Hypothalamus (tissue), 51 donors: ENCODE results near the gene TMEM252.

Experiments used
- DNase-seq, 51 donors: peaks; one replicate each; lab custom pipeline; 2025; lab: John Stamatoyannopoulos, UW

The TMEM252 gene

DNA sequence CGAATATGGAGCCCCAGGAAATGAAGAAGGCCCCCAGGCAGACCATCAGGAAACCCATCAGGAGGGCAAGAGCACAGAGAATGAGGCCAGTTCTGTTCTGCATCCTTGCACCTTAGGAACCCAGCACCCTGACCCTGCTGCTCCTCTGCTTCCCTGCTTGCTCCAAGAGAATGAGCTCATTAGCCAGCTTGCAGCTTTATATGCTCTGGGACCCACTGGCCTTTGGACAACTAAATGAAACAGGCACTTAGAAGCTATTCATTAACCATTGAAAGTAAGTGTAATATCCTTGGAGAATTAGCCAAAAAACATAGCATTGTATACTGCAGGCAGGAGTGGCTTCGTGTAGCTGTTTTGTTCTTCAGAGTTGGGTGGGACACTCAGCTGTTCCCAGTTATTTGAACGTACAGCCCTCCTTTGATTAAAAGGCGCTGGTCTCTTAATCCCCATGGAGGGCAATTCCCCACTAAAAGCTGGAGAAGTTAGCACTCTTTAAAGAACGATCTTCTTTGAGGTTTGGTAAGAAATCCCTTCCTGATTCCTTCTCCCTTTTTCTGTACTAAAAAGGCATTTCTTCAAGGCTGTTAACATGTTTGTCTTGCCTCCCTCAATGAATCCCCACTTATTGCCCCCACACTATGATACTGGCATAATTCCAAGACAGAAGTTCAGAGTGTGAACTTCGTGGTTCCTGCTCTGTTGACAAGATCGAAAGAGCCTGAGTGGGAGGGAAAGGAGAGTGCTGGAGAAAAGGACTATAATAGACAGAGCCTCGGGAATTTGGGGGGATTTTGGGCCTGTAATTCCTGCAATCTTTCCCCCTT, at the start of gene TMEM252:
TSS of gene TMEM252 (minus strand) at position 172 of the 824 bp plus-strand sequence. CDS start at position 103, 69 bp downstream.
- DNase-seq = no peak

- no peak for DNase-seq
Measured at GRCh38 chr9:68585034-68585761, 44.5 kb upstream of the TMEM252 start.

DNA sequence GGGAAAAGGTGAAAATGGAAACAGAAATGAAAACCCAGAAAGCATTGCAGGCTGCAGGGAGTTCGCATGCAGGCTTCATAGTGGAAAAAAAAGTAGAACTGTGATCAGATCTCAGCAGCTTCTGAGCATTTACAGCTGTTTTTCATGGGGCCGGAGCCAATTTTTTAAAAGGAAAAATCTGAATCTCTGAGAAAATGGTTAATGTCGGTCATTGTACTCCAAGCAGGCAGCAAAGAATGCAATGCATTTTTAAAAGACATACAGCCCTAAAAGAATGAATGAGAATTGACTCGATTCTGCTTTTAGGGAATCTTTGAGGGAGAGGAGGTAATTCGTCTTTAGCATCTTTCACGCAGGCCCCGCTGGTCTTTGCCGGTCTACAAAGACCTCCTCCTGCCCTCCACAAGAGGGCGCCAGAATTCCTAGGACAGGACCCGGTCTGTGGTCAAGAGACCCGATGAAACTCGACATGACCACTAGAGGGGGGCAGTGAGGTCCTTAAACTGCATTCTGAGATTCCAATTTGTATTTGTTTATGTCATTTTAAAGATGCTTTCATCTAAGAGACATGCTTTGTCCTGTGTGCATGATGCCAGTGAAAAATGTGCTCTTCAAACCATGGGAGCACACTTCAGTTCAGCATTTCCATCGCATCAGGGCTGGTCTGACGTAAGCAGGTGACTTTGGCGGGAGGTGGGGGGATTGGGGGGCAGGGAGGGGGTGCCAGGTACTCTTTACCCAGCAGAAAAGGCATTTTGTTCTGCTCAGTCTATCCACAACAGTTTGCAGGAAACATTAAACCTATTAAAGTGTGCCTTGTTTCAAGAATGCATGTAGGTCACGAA, 43.7 kb upstream of the TMEM252 start:
- peak in 49 of 51 donors; percentile 2 to 86 (median 54) for DNase-seq

DNA sequence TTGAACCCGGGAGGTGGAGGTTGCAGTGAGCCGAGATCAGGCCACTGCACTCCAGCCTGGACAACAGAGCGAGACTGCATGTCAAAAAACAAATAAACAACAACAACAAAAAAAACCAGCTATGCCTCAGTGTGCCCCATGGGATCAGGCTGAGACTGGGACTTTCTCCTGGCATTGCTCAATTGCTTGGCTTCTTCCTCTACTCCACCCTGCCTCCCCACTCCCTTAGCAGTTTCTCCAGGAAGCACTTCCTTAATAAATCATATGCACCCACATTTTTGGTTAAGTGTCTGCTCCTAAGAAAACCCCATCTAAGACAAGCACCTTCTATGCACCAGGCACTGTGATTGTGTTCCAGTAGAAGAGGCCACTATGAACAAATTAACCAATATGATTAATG, 41.0 kb upstream of the TMEM252 start:
- DNase-seq = no peak

DNA sequence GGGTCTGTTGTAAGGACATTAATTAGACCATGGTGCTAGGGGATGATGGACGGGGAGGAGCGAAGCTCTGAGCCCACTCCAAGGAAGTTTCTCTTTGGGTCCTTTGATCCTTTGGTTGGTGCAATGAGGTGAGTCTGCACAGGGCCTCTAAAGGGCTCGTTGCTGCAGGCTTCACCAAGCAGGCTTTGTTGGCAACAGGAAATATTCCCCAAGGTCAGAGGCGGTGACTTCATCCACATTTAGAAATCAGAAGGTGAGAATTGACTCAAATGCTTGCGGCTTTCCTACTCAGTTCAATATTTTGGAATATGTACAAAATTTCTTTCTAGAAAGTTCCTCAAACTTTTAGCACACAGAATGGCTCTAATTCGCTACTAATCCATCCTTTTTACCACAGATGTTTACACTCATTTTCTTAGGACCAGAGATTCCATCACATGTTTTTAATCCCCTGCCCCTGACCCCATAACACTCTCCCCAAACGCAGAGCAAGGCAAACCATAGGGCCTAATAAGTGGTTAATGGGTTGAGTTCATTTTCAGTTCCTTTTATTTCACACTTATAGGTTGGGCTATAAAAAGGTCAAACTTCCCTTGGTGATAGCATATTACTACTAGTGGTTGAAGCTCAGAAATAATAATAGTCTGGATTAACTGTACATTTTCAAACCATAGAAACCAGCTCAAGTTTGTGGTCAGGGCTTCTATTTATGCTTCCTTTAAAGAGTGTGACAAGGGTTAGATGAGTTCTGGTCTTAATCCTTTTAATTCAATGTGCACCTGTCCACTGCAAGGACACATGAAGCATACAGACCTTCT, 37.3 kb upstream of the TMEM252 start:
- DNase-seq = no peak

DNA sequence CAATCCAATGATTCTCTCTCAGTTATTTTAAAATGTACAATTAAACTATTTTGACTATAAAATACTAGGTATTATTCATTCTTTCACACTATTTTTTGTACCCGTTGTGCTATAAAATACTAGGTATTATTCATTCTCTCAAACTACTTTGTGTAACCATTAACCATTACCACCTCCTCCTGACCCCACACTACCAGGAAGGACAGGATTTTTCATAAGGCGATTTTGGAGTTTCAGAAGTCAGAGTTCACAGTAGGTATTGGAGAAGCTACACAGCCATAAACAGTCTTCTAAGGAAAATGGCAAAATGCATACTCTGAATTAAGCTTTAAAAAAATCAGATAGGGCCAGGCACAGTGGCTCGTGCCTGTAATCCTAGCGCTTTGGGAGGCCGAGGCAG, 35.1 kb upstream of the TMEM252 start:
- DNase-seq = no peak

- DNase-seq = no peak
Measured at GRCh38 chr9:68574150-68574549, 33.5 kb upstream of the TMEM252 start.

DNA sequence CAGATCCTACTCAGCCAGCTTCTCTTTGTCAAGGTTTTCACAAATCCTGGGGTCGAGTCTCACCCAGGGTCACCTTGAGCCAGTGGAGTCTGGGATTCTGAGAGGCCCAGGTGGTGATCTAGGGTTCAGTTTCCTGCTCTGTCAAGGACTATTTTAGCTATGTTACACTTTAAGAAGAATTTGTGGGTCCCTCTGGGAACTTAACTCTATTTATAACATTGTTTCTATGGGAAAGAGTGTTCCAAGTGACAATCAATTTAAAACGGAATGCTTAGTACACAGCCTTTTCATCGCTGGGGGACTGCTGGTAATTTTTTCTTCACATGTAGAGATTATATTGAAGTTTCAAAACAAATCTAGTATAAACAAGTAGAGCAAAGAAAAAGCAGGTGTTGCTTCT, 26.9 kb upstream of the TMEM252 start:
- no peak for DNase-seq

GRCh38 chr9:68562461-68562860, 21.8 kb upstream of the TMEM252 start:
- DNase-seq = no peak

DNA sequence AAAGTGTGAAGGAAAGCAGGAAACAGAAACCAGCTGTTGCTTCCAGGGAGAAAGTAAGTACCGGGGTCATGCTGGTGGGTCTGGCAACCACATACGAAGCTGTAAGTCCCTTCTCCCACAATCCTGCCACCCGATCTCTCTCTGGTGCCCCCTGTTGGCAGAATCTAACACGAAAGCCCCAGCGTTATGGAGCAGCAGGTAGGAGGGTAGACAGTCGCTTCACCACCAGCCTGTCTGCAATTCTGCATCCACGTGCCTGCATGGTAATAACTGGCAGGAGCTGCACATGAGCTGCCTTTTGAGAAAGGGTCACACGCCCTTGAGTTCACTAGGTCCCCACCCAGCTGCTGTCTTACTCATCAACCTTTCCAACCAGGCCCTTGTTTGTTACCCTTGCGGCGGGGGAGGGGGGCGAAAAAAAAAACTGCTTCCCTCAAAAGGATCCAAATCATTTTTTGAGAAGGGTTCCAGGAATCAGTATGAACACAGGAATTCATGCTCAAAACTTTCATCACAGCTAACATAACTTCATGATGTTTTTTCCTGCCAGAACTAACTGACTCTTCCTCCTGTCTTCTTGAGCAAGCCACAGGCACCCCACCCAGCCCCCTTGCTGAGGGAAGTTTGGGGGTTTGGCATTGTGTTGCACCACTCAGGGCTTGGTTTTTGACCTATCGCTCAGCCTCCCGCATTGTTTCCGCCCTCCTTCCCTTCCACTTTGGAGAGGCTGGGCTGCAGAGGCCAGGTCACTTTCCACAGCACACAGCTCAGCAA, 19.6 kb upstream of the TMEM252 start:
- peak in 4 of 51 donors; percentile 2 to 5 (median 2) for DNase-seq

DNA sequence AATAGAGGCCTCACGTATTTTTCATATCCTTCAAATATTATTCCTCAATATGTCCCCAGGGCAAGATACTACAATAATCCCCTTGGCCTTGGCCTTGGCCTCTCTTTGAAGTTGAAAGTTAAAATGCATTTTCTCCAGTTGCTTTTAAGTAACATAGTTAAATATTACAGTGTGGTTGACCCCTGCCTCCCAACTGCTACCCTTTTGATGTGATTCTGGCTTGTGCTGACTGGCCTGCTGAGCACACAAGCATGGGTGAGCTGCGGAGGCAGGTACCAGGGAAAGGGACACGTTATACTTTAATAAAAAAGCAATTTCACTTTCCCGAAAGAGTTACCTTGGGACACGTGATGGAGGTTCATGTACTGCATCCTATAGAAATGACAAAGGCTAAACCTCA, 17.9 kb upstream of the TMEM252 start:
- DNase-seq = no peak

DNA sequence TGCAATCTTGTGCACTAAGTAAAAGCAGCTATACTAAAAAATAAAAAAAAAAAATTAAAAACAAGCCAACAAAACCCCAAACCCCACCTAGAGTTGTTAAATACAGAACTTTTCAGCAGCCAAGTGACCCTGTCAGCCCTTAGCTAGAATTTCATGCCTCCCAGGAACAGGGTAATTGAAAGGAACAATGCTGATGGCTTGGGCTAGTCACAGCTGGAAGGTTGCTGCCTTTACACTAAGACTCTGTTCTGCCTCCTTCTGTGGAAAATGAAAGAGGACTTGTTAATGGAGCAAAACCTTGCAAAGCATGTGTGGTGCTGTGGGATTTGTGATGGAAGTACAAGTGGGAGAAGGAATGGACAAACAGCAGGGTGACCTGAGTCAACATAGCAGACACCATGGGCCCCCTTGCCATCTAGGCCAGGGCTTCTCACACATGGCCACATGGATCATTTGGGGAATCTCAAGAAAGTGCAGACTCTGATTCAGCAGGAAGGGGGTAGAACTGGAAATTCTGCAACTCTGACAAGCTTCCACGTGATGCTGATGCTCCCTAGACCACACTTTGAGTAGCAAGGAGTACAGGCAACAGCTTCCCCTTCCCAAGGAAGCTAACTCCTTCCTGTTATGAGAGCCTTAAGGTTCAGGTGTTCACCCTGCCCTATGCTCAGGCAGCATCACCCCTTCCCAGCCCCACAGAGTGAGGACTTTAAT, 14.9 kb upstream of the TMEM252 start:
- no peak for DNase-seq

- DNase-seq = no peak
Measured at GRCh38 chr9:68552700-68553476, 12.2 kb upstream of the TMEM252 start.

- DNase-seq = no peak
Measured at GRCh38 chr9:68551191-68551590, 10.5 kb upstream of the TMEM252 start.

DNA sequence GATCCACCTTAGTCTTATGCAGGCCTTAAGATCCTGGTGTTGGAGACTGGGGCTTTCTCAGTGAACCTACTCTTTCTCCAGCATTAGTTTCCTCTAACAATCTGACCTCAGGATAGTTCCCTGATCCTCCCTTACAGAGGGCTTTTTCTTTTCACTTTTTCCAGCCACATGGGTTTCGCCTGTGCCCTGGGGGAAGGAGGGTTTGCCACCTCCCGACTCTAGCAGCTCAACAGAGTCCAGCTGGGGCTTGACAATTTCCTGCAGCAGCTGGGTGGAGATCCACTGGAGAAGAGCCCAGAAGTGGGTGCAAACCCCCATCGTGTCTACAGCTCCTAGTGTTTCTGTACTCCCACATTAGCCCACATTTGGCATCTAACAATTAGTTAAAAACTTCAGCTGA, 7.6 kb upstream of the TMEM252 start:
- no peak for DNase-seq

- DNase-seq = no peak
Measured at GRCh38 chr9:68547417-68547816, 6.7 kb upstream of the TMEM252 start.

DNA sequence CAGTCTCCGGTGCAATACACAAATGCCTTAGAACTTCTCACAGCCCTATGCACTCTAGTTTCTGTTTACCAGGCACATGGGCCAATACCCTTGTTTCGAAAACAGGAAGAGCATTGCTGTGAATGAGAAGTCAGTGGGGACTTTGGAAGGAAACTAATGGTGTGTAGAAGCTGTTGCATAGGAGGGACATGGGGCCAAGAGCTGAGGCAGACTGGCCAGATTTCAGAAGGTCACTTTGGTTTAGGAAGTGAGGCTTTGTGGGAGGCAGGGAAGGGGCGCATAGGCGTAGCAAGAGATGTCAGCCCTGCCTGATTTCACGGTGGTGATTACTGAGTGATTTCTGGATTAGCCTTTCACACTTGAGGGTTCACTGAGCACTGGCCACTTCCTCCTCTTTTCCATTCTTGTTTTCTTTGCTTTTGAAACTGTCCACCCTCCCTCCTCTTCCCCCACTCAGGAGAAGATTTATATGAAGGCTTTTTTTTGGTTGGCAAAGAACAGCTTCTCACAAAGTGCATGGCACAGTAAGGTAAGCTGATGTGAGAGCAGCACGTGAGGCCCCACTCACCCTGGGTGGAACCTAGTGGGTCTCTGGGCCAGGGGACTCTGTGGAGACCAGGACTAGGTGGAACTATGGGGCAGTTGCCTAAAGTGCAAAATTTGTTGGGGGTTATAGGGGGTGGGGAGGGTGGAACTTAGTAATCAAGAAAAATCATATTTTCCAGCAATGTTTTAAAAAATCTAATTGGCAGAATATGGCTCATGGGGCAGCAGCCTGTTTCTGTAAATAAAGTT, 6.1 kb upstream of the TMEM252 start:
- peak in 5 of 51 donors; percentile 5 to 16 (median 10) for DNase-seq
